HG03575 (cell line): ENCODE measurements around the gene MALT1.
"Not testable (repeated sequence)": the region's sequence is repeated elsewhere in the genome, so short reads cannot be mapped to it uniquely, and the experiment has no call there.

Experiments
- ATAC-seq: cut with Tn5 transposase; IDR thresholded peaks from one replicate; pipeline ENCODE4 v1.9.1; 2021; ENCODE audit not compliant: unreplicated experiment, insufficient number of reproducible peaks, low FRiP score; ENCODE audit errors: extremely low read depth

The MALT1 gene

GRCh38 chr18:58723810-58724602, 52.7 kb downstream of the MALT1 start:
- no peak for ATAC-seq

GRCh38 chr18:58726671-58727070, 55.4 kb downstream of the MALT1 start:
- ATAC-seq, result no peak

DNA sequence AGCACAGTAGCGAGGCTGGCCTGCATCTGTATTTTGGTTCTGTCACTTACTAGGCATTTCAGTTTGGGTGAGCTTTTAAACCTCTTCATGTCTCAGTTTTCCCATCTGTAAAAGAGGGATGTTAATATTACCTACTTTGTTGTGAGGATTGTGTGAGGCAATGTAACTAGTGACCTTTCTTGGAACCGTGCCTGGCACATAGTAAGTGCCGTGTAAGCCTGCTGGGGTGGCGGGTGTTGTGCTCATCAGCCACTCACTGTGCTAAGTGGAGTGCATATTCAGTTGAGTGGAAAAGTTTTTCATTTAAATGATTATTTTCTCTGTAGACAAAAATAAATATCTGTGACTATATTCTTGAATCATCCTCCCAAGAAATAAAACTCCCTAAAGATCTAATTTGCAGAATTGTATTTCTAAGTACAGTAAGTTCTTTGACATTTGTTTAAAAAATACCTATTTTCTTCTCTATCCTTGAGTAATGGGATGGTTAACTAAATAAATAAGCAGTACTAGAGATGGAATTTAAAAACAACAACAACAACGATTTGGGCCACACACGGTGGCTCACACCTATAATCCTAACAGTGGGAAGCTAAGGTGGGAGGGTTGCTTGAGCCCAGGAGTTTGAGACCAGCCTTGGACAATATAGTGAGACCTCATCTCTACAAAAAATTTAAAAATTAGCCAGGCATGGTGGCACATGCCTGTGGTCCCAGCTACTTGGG, 56.7 kb downstream of the MALT1 start:
- no peak for ATAC-seq

DNA sequence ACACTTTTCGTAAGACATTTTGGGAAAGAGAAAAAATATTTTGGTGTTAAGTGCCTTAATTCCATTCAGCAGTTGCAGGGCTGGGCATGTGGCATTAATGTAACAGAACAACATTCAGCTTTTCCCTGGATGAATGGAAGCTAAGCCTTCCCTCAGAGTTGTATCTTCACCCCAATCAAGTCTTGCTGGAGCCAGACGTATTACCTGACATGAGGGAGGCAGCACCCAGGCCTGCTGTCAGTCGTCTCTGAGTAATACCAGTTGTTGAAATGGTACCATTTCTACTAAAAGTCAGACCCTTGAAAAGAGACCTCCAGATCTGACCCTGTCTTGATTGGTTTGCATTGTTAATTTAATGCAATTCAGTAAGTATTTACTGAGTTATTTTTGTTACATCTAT, 57.5 kb downstream of the MALT1 start:
- no peak for ATAC-seq

DNA sequence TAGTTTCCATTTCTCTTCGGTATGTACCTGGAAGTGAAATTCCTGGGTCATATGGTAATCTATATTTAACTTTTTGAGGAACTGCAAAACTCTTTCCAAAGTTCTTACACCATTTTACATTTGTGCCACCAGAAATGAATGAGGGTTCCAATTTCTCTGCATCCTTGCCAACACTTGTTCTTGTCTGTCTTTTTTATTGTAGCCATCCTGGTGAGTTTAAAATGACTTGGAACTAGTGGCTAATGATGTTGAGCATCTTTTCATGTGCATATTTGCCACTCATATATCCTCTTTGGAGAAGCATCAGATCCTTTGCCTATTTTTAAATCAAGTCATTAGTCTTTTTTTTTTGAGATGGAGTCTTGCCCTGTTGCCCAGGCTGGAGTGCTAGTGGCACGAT, 59.4 kb downstream of the MALT1 start:
- ATAC-seq, result no peak

DNA sequence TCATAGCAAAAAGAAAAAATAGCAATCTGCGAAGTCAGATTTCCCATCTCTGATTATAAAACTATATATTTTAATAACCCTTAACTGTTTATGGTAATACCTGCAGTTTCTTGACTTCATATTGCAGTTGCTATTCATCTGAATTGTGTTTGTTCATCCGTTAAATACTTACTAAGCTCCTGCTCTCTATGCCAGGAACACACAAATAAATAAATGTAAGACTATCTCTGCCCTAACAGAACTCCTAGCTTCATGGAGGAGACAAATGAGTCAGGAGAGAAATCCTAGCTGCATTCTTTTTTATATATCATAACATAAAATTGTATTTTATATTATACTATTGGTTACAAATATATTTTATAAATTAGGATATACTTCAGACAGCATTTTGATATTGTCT, 61.2 kb downstream of the MALT1 start:
- ATAC-seq, result no peak

GRCh38 chr18:58733866-58734265, 62.6 kb downstream of the MALT1 start:
- ATAC-seq, result no peak

DNA sequence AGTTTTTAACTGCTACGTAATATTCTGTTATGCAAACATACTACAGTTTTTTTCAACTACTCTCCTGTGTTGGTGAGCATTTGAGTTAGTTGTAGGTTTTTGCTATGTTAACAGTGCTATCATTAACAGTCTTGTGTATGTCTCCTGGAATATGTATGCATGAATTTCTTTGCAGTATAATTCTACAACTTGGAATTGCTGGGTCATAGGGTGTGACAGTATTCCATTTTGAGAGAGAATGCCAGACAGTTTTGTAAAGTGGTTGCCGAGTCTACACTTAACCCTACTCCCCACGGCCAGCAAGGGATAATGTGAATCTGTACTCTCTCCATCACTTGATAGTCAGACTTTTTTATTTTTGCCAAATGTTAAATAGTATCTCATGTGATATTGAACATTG, 67.1 kb downstream of the MALT1 start:
- no peak for ATAC-seq

- no peak for ATAC-seq
Measured at GRCh38 chr18:58745914-58746313, 74.6 kb downstream of the MALT1 start.

- ATAC-seq, result no peak
Measured at GRCh38 chr18:58748899-58749595, 77.8 kb downstream of the MALT1 start.

DNA sequence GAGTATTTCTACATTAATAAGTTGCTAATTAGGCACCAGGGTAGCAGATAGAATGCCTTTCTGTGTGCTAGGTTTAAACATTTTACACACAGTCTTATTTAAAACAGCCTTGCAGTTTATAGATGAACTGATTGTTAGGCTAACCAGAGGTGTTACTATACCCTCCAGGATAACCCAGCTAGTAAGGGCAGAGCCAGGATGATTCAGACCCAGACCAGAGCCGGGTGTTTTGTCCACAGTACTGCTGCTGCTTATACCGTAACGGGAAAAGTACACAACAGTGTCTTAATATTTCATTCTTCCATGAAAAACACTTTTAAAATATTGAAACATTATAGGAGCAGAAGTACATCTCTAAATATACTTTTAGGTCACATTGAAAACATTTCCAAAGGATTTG, 82.7 kb downstream of the MALT1 start:
- no peak for ATAC-seq

GRCh38 chr18:58754544-58755068, 83.3 kb downstream of the MALT1 start:
- no peak for ATAC-seq

DNA sequence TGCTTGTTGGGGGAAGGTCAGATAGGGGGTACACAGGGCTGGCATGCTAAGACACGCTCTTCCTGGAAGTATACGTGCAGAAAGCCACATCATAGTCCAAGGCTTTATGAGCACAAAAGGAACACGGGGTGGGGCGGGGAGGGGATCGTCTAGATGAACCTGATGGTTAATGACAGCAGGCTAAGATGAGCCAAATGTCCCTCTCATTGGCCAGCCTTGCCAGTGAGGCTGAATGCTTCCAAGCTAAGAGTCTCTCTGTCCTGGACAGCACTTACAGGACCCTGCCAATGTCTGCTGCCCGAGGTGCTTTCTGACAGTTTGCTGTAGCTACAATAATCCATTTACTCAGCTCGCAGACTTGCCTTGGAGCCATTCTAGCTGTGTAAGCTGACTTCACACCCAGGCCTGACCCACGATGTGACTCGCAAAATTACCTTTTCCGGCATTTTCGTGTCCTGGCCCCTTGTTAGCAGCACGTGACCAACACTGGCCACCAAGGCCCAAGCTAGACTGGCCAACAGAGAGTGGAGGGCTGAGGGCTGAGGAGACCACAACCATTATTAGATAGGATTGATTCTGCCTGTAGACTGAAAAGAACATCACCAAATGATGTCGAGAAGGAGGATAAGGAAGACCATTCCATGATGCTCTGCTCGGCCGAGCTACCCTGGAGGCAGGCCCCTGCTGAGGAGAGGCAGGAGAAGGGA, 84.2 kb downstream of the MALT1 start:
- no peak for ATAC-seq

DNA sequence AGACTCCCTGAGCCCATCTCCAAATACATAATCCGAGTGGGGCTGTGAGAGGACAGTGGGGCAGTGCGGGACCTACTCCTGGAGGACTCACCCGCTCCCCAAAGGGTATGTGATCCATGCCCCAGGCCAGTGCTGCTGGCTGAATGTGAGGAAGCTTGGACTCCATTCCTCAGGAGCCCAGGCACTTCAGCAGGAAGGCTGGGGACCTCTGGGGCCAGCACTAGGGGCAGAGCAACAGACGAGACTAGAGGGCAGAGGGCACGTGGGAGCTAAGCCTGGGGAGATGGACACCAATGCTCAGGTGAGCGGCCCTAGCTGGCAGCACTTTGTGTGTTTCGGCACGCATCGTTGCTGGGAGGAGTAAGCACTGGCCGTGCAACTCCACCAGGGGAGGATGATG, 84.9 kb downstream of the MALT1 start:
- no peak for ATAC-seq

DNA sequence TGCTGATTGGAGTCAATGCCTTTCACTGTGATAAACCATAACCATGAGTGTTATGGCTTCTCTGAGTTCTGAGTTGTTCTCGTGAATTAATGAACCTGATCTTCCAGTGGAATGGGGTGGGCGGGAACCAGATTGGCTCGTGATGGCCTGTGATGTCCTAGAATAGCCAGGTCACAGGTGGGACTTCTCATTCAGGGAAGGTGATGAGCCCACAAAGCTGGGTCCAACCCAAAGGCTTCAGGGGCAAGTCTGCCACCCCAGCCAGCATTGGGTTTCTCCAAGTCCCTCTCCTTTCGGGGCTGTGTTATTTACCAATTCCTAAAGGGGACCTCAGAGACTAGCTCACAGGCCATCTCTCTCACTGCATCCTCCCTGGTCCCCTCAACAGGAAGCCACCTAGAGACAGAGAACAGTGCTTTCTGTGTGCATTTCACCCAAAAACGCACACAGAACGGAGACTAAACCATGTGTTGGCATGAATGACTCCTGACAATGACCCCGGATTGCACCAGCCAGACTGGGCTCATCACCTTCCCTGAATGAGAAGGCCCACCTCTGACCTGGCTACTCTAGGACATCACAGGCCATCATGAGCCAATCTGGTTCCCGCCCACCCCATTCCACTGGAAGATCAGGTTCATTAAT, 85.5 kb downstream of the MALT1 start:
- ATAC-seq, result no peak

DNA sequence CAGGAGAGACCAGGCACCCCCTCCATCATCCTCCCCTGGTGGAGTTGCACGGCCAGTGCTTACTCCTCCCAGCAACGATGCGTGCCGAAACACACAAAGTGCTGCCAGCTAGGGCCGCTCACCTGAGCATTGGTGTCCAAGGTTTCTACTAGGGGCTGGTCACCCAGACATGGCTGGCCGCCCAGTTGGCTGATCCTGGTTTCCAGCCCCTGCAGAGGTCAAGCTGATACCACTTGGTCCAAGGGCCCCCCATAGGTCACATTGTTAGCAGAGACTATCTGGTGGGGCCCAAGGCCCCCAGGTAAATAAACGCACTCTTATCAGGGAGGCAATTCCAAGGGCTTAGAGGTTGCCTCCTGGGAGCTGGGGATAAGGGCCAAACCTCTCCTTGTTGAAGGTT, 86.1 kb downstream of the MALT1 start:
- ATAC-seq, result not testable (repeated sequence)

DNA sequence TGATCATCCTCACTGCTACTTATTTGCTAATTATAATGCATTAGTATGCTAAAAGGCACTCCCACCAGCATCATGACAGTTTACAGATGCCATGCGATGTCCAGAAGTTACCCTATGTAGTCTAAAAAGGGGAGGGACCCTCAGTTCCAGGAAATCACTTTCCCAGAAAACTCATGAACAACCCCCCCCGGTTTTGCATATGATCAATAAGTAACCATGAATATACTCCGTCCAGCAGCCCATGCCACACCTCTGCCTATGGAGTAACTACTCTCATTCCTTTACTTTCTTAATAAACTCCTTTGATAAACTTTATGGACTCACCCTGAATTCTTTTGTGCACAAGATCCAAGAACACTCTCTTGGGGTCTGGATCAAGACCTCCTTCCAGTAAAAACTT, 86.8 kb downstream of the MALT1 start:
- ATAC-seq, result no peak

GRCh38 chr18:58758606-58759005, 87.3 kb downstream of the MALT1 start:
- no peak for ATAC-seq
